Stimulated activated CD4-positive, alpha-beta T cell treated with anti-CD3 and anti-CD28 coated beads, Interleukin-1b, Interleukin-23, amount 100 ng/mL, for 1 hour (primary cell): Measurements from ENCODE around the gene LRIG1.

Experiments
- DNase-seq, 2 donors: peaks; one replicate each; pipeline ENCODE4 v3.0.0-alpha.2; 2020; ENCODE audit warnings: low read depth in 2 of 2

The LRIG1 gene

DNA sequence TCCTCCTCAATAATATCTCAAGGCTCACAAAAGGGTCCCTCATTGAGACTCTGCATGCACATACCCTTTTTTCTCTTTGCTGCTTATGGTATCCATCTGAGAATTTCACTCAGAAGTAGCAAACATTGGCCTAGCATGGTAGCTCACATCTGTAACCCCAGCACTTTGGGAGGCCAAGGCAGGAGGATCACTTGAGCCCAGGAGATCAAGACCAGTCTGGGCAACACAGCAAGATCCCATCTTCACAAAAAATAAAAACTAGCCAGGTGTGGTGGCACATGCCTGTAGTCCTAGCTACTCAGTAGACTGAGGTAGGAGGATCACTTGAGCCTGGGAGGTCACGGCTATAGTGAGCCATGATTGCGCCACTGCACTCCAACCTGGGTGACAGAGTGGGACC, 11.7 kb downstream of the LRIG1 start:
- DNase-seq, result no peak

DNA sequence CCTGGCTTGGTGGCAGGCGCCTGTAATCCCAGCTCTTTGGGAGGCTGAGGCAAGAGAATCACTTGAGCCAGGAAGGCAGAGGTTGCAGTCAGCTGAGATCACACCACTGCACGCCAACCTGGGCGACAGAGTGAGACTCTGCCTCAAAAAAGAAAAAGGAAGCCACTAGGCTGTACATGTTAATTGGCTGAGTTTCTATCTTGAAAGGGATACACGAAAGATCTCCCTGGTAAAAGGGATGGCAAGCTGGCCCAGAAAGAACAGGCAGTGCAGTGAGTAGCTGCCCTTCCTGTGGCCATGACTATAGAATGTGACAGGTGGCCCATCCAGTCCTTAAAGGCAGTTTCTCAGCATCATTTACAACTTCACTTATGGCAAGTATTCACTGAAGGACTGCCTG, 12.3 kb downstream of the LRIG1 start:
- DNase-seq, result no peak

DNA sequence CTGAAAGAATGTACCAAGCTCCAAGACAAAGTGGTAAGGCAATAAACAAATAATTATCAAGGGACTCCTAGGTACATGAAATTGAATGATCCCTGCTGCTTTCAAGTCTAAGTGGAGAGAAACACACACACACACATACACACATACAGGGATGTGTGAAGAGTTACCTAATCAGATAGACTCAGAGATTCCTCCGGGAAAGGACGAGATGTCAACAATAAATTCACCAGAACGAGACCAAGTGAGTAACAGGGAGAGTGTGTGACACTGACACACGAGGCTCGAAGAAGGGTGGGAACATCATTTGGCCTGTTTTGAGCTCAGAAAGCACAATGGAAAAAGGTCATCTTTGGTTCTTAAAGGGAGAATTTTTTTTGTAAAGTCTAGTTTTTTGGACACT, 13.4 kb downstream of the LRIG1 start:
- DNase-seq, result no peak

GRCh38 chr3:66486646-66487045, 14.2 kb downstream of the LRIG1 start:
- no peak for DNase-seq

DNA sequence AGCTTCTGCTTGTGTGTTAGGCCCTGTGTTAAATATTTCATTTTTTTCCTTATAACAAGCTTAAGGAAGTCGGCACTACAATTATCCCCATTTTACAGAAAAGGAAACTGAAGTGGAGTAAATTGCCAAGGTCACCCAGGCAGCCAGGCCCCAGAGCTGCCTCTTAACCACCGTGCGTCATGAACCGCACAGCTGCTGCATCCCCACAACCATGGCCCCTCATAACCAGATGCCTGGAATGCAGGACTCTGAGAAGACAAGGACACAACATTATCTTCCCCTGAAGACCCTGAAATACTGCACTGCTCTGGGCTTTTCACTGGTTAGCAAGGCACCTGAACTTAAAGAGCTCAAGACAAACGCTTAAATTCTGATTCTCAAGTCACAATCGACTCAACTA, 14.6 kb downstream of the LRIG1 start:
- no peak for DNase-seq

- DNase-seq, result no peak
Measured at GRCh38 chr3:66485291-66485968, 15.4 kb downstream of the LRIG1 start.

DNA sequence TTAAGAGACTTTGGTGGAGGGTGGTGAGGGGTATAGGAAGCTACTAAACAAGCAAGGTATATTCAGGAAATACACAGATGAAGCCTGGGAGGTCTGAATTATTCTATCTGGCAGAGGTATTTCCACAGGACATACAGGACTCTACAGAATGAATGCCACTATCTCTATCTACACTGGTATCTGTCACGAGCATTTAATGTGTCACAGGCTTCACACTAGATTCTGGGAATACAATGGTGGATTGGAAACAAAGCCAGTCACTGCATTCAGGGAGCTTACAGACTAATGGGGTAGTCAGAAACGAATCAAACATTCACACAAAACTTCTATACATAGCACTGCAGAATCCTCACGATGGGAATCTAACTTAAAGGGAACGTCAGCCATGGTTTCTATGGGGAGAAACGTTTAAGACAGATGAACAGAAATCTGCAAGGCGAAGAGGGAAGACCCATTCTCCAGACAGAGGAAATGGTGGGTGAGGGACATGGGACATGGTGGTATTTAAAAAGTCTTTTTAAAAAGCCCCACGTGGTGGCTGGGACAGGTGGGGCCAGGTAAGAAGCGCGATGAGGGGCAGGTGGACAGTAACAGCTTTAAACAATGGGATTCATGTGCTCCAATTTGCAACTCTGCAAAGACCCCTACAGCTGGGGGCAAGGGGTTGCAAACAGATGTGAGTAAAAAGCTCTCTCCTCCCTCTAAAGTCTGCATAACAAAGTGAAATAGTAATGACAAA, 16.5 kb downstream of the LRIG1 start:
- no peak for DNase-seq

DNA sequence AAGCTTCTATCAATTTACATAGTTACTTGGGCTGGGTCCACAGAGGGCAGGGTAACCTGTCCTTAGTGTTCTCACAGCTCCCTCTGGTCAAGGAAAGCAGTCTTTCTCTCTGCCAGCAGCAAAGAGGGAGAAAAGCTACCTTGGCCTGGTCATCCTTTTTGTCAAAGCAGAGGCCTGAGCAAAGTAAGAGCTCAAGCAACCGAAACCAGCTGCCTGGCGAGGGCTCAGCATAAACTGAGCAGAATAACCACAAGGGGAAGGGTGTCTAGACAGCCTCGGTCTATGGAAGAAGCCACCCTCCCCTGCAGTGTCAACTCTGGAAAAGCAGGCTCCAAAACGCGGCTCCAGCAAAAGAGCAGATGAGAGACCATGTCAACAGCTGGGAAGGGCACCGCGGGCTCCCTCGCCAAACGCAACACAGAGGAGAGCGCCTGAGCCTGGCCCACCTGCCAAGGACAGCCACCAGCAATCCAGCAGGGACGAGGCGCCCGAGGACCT, 17.4 kb downstream of the LRIG1 start:
- DNase-seq, result no peak

DNA sequence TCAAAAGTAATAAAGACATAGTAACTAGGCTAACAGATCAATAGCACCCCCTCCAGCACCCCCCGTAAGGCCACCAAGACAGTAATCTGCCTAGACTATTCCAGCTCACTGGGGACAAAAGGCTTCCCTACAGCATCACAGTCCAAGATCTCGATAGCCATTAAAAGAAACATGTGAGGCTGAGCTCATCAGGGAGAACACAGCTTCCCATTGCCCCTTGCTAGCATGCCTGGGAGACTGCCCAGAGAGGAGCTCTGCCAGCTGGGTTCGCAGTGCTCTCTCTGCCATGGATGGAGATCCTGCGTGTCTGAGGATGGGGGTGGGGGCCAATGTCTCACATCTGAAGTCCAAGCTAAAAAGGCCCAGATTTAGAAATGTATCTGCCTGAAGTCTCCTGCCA, 17.8 kb downstream of the LRIG1 start:
- DNase-seq, result no peak

DNA sequence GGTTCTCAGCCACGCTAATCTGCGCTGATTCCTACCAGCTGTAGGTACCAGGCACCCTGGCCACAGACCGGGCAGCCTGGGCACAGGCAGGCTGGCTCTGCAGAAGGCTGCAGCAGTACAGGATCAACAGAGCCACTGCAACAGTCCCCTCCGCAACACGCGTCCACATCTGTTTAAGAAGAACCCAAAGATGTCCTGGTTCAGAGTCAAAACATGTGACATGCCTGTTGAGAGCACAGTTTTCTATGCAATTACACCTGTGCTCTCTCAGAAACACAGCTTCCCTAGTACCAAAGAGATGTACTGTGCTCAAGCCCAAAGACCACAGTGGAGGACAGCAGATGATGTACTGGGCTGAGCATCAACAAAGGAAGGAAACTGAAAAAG, 18.8 kb downstream of the LRIG1 start:
- no peak for DNase-seq

- DNase-seq, result no peak
Measured at GRCh38 chr3:66481071-66482017, 19.5 kb downstream of the LRIG1 start.

DNA sequence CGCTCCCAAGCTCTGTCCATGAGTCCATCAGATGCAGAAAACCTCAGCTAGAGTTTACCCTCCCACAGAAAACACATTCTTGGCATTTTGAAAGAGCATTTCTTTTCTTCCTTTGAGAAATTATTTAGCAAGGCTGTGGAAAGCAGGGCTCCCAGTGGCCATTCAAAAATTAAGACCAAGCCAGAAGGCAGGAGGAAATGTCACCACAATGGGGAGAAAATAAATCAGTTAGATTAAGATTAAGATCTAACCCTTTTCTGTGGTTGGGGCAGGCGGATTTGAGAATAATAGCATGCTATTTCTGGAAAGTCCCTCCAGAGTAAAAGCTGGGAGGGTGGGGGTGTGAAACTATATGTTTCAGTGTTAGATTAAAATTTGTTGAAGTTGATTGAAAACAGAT, 20.2 kb downstream of the LRIG1 start:
- DNase-seq, result no peak

GRCh38 chr3:66479532-66479947, 21.3 kb downstream of the LRIG1 start:
- DNase-seq, result no peak

GRCh38 chr3:66478960-66479359, 21.9 kb downstream of the LRIG1 start:
- no peak for DNase-seq

DNA sequence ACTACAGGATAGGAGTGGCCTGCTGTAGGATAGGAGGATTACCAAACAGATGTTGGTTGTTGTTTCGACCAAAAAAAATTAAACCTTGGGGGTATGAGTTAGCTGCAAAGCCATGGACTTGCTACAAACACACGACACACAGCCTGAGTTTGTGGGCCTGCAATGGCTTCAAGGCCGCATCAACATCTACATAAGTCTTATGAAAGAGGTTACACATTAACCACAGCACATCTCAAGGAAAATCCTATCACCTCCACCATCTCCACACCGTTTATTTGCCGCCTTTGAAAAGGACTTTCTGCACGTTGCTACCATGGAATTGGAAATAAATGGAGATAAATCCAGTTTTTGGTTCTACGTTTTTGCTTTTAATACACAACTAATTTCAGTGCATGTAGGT, 23.0 kb downstream of the LRIG1 start:
- DNase-seq, result no peak

- no peak for DNase-seq
Measured at GRCh38 chr3:66476852-66477381, 23.9 kb downstream of the LRIG1 start.

- no peak for DNase-seq
Measured at GRCh38 chr3:66475386-66476020, 25.3 kb downstream of the LRIG1 start.

GRCh38 chr3:66473692-66474091, 27.1 kb downstream of the LRIG1 start:
- DNase-seq, result no peak

DNA sequence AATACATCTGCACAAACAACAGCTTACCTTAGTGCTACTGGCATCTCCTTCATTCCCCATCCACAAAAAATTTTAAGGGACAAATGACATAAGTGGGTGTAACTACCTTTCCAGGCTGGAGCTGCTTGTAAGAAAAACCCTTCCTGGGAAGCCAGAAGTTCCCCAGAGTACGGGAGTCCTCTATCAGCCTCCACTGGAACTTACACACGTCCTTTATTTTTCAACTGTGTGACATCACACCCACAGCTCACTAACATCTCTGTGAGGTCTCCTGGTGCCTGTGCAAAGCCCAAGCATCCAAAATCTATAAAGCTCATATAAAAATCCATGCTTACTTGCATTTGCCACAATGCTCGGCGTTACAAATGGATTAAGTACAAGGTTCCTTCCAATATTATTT, 27.6 kb downstream of the LRIG1 start:
- DNase-seq, result no peak

DNA sequence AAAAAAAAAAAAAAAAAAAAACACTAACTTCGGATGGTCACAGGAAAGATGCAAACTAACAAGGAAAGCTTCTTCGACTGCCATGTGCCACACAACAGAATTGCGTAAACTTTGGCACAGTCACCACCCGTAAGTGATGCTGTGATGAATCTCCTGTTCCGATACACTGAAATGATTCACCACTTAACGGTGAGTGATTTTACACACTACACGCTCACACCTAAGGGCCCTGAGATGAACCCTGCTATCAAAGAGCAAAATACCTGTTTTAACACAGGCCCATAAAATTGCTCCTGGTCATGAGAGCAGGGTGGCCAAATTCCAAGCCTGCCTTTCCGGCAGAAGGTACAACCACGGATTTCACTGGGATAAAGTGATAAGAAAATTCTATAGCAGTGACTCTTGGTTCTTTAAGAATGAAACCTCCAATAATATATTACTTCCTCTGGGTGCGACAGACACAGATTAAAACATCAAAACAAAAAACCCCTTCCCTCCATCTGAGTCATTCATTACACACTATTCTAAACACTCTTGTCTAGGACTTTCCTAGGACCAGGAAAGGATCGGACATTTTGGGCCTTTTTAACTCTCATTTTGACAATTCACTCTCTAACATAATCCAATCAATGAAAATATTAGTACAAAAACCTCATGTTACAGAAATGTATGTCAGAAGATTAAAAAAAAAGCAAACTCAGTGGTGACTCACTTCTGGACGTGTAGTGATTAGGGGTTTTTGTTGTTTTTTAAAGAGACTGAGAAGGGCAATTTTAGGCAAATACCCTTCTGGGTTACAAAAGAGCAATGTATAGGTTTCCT, 28.3 kb downstream of the LRIG1 start:
- no peak for DNase-seq
